ENCODE results near the gene B3GALNT2.

DNA sequence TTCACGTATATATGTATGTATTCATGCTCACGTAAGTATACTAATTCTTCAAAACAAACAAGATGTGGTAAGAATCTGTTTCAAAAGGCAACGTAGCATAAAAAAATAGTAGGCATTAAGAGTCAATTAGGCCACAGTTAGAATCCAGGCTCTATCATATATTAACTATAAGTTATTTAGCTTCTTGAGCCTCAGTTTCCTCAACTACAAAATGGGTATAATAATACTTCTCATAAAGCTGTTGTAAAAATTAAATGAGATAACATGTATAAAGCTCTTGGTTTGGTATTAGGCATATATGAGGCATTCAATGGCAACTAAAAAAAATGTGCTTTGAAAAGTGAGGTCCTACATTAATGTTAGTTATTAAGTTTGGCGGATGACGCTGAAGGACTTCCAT is 9.2 kb downstream of the B3GALNT2 start:
- TF ChIP-seq, protein P1, sequence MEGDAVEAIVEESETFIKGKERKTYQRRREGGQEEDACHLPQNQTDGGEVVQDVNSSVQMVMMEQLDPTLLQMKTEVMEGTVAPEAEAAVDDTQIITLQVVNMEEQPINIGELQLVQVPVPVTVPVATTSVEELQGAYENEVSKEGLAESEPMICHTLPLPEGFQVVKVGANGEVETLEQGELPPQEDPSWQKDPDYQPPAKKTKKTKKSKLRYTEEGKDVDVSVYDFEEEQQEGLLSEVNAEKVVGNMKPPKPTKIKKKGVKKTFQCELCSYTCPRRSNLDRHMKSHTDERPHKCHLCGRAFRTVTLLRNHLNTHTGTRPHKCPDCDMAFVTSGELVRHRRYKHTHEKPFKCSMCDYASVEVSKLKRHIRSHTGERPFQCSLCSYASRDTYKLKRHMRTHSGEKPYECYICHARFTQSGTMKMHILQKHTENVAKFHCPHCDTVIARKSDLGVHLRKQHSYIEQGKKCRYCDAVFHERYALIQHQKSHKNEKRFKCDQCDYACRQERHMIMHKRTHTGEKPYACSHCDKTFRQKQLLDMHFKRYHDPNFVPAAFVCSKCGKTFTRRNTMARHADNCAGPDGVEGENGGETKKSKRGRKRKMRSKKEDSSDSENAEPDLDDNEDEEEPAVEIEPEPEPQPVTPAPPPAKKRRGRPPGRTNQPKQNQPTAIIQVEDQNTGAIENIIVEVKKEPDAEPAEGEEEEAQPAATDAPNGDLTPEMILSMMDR (IDR thresholded peaks at IDR 0.05) = no peak
- TF ChIP-seq POLR2A (IDR thresholded peaks at IDR 0.05) = no peak

Data from breast epithelium (tissue), 3 donors.